Measurements from ENCODE around the gene RPAP2.

Gene RPAP2

GRCh38 chr1:92307980-92308379 lies 9.1 kb downstream of the RPAP2 start:
- Histone ChIP-seq H3K9me3 (ENCODE audit: control insufficient read depth, low read length) (no peaks in the 10 kb centered on the region), H3K36me3 (ENCODE audit: control insufficient read depth, insufficient read depth, low read length) (no peaks in the 10 kb centered on the region), H3K4me3 (ENCODE audit: low read depth, low read length) (no peak overlapping the region), H2AFZ (no peak overlapping the region), H3K79me2 (no peaks in the 10 kb centered on the region), H3K27ac (no peak overlapping the region), H3K4me1 (no peaks in the 10 kb centered on the region), H3K4me2 (ENCODE audit: low read length) (no peak overlapping the region), H3K27me3 (ENCODE audit: control insufficient read depth, insufficient read depth, low read length) (no peaks in the 10 kb centered on the region), H3K9ac (no peak overlapping the region)
- TF ChIP-seq CTCF (IDR thresholded peaks at IDR 0.05), result no peak

DNA sequence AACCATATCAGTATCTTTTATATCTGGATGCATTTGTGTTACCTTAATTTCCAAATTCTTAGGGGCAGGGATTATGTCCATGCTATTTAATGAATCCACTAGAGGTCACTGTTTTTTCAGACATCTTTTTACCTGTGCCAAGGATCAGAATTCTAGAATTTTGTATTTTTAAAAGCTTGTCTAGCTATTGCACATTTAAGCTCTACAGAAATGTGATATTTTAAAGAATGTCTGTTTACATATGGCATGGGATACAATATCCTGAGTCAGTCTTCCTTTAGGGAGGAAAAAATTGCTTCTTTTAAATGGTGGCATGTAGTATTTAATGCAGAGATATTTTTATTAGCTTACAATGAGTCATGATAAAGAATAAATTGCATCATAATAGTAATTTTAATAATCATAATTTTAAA lies 11.3 kb downstream of the RPAP2 start:
- Histone ChIP-seq H3K9me3 (ENCODE audit: control insufficient read depth, low read length) (no peaks in the 10 kb centered on the region), H3K27me3 (ENCODE audit: control insufficient read depth, insufficient read depth, low read length) (no peaks in the 10 kb centered on the region), H3K9ac (no peak overlapping the region), H3K4me1 (no peaks in the 10 kb centered on the region), H3K79me2 (no peaks in the 10 kb centered on the region), H3K4me2 (ENCODE audit: low read length) (no peak overlapping the region), H3K4me3 (ENCODE audit: low read depth, low read length) (no peak overlapping the region), H3K36me3 (ENCODE audit: control insufficient read depth, insufficient read depth, low read length) (no peaks in the 10 kb centered on the region), H3K27ac (no peak overlapping the region), H2AFZ (no peak overlapping the region)
- TF ChIP-seq CTCF (IDR thresholded peaks at IDR 0.05), result peak; percentile 41

GRCh38 chr1:92314024-92314423 lies 15.2 kb downstream of the RPAP2 start:
- Histone ChIP-seq H3K27me3 (ENCODE audit: control insufficient read depth, insufficient read depth, low read length) (no peaks in the 10 kb centered on the region), H3K4me2 (ENCODE audit: low read length) (no peak overlapping the region), H3K9me3 (ENCODE audit: control insufficient read depth, low read length) (no peaks in the 10 kb centered on the region), H3K27ac (no peak overlapping the region), H3K9ac (no peak overlapping the region), H3K79me2 (no peaks in the 10 kb centered on the region), H2AFZ (no peak overlapping the region), H3K4me1 (no peaks in the 10 kb centered on the region), H3K4me3 (ENCODE audit: low read depth, low read length) (no peak overlapping the region), H3K36me3 (ENCODE audit: control insufficient read depth, insufficient read depth, low read length) (no peaks in the 10 kb centered on the region)
- no peak for TF ChIP-seq CTCF (IDR thresholded peaks at IDR 0.05)

DNA sequence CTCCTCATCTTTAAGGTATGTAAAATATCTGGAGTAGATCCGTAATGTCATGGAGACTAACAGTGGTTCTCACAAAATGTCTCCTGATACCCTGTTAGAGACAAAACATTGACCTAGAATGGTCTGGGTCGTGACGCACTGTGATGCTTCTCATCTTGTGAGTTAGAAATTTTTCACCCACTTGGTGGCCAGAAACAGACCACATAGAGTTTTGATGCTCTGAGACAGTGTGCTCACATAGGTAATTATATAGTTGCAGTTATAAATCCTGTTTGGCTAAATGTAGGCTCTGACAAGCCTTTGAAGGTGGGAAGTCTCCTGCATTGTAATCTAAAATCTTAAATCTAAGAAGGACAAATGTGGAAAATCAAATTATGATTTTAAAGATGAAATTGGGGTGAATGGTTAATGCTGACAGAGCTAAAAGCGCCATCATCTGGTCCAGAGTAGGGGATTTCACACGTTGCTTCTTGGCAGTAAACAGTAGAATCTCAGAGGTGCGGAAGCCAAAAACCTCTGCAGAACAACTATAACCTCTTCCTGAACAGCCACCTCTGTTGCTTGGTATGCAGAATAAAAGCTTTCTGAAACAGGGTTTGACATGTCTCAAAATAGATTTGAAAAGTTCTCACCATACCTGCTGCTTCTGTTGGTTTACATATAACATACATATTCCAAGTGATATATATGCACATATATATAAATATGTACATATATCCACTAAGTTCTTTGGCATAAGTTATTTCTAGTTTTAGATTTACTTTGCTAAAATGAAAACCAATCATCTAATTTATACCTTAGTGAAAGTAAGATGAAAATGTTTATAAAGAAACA lies 17.1 kb downstream of the RPAP2 start:
- Histone ChIP-seq H3K79me2 (no peaks in the 10 kb centered on the region), H3K27me3 (ENCODE audit: control insufficient read depth, insufficient read depth, low read length) (no peaks in the 10 kb centered on the region), H3K9ac (no peak overlapping the region), H3K9me3 (ENCODE audit: control insufficient read depth, low read length) (no peaks in the 10 kb centered on the region), H3K27ac (no peak overlapping the region), H3K4me3 (ENCODE audit: low read depth, low read length) (no peak overlapping the region), H3K36me3 (ENCODE audit: control insufficient read depth, insufficient read depth, low read length) (no peaks in the 10 kb centered on the region), H3K4me2 (ENCODE audit: low read length) (no peak overlapping the region), H3K4me1 (no peaks in the 10 kb centered on the region), H2AFZ (no peak overlapping the region)
- no peak for TF ChIP-seq CTCF (IDR thresholded peaks at IDR 0.05)

Measured in parathyroid adenoma (tissue), 2 donors.